GM12892 (cell line): Measurements from ENCODE around the gene CWC15.

Source experiments
- POLR2A ChIP-seq: IDR thresholded peaks from 2 replicates; pipeline ENCODE4 v1.6.1; 2011; ENCODE audit warnings: low read depth, low read length, control low read depth
- POLR2AphosphoS5 ChIP-seq: IDR thresholded peaks from 2 replicates; pipeline ENCODE4 v1.6.1; 2011; ENCODE audit warnings: low read depth, low read length, control low read depth
- TAF1 ChIP-seq: IDR thresholded peaks from 2 replicates; pipeline ENCODE4 v1.6.1; 2011; ENCODE audit warnings: low read depth, mild to moderate bottlenecking, control low read depth, low read length, borderline replicate concordance

DNA sequence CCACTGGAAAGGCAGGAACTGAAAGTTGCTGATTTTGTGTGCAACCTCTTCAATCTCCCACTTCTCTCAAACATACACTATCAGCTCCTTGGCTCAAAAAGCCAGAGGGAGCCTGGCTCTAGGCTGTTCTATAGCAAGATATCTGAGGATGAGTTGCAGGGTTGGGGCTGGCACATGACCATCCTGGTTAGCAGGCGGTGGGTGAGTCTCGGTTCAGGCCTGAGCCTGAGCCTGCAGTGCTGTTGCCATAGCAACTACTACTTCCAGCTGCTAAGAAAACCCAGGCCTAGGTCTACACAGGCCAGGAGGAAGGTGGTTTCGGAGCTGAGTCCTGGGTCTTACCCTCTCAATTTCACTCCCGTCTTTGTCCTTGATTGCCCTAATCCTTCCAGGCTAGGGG lies 39.0 kb downstream of the CWC15 start:
- no peak for TF ChIP-seq TAF1
- TF ChIP-seq POLR2A: no peak
- TF ChIP-seq POLR2AphosphoS5: no peak
